ENCODE measurements around the gene NLN. TPM values are rescaled to one million over a fixed set of nuclear protein-coding genes. Genes with fewer than 3 reads are reported as not detected.
A peak's percentile ranks its signal among the peaks of the same experiment; 100 is the strongest.
"Not testable (repeated sequence)": the region's sequence is repeated elsewhere in the genome, so short reads cannot be mapped to it uniquely, and the experiment has no call there.

Gene NLN
- total RNA-seq, 1 donor from 2014 or later, result 61.6 TPM

DNA sequence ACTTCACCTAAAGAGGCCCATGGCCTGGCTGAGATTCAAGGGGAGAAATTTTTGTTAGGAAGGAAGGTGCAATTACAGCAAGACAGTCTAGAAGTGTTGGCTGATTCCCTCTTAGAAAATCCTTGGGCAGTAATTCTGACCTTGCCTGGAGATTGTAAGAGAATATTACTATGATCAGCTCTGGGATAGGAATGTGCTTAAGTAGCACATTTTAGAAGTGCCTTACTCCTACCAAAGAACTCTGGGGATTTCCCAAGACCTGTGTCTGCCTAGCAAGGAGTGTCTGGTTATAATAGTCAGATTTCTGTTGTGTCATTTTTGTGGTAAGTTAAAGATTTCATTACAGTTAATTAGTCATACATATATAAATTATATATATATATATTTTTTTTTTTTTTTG, 52.3 kb downstream of the NLN start:
- DNase-seq, result no peak

DNA sequence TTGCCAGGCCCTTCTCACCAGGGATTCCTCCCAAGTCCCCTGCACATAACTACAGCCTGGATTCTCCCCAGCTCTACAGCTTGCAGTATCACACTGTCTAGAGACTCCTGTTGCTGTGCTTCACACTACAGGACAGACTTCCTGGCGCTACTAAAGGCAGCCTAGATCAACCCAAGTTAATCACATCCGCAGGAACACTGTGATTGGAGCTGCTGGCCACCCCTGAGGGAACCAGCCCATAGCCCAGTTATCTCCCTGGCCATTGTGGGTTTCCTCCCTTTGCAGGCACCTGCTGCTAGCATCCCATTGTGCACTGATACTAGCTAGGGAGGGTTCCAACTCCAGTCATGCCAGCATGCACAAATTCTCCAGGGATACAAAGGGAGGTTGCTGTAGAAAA, 53.5 kb downstream of the NLN start:
- no peak for DNase-seq

DNA sequence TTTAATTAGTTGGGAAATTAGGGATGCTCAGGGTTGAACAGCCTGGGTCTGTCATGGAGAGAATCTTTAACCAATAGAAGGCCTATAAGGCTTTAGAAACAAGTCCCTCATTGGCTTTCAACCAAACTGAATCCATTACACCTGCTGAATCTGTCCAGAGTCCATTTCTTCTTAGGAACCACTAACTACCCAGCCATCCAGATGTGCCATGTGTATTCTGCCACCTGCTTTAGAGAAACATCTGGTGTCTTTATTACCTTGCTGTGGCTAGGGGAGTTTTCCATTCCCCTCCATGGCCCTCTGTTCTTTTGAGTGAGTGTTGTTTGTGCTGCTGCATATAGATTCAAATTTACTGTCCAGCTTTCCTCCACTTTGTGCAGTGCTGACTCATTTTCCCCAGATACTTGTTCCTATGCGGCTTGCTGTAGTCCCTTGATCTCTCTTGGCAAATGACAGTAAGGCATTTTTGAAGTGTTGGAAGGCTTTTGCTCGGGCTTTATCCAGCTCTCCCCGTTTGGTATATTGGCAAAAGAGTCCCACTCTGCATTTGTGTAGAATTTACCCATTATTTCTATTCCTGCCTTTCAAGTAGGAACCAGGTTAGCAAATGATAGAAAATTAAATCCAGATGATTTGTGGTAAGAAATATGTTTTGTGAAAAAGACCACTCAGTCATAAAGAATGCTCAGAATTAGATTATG, 54.6 kb downstream of the NLN start:
- no peak for DNase-seq

DNA sequence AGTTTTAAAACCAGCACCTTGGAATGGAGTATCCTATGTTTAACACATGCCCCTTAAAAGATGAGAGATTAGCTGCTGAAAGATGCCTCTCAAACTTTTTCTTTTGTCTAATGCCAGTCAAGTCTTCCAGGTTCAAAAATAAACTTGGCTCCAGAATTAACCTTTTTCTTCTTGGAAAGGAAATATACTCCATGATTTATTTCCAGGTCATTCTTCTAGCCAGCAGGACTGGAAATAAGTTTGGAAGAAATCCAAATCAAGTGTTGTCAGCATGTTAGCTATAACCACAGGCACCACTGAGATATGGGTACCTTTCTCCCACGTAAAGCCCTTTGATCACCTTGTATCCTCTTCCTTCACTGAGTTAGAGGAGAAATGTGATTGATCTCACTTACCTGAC, 56.1 kb downstream of the NLN start:
- DNase-seq, result no peak

DNA sequence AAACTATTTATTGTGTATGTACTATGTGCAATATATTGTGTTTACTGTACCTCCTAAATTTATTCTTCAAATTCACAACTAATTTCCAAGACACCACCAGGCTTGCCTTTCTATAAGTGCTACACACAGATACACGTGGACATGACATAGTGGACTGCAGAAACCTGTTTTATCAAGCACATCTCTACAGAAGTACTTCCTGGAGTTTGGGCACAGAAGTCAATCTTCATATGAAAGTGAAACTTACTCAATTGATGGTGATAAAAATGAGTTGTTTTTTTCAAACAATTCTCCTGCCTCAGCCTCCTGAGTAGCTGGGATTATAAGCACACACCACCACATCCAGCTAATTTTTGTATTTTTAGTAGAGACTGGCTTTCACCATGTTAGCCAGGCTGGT, 57.6 kb downstream of the NLN start:
- no peak for DNase-seq

DNA sequence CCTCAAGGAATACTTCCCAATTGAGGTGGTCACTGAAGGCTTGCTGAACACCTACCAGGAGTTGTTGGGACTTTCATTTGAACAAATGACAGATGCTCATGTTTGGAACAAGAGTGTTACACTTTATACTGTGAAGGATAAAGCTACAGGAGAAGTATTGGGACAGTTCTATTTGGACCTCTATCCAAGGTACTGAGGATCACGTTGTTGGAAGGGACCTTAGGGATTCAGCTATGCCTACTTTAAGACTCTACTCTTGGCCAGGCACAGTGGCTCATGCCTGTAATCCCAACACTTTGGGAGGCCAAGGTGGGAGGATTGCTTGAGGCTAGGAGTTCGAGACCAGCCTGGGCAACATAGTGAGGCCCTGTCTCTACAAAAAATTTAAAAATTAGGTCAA, 66.3 kb downstream of the NLN start:
- DNase-seq, result not testable (repeated sequence)

DNA sequence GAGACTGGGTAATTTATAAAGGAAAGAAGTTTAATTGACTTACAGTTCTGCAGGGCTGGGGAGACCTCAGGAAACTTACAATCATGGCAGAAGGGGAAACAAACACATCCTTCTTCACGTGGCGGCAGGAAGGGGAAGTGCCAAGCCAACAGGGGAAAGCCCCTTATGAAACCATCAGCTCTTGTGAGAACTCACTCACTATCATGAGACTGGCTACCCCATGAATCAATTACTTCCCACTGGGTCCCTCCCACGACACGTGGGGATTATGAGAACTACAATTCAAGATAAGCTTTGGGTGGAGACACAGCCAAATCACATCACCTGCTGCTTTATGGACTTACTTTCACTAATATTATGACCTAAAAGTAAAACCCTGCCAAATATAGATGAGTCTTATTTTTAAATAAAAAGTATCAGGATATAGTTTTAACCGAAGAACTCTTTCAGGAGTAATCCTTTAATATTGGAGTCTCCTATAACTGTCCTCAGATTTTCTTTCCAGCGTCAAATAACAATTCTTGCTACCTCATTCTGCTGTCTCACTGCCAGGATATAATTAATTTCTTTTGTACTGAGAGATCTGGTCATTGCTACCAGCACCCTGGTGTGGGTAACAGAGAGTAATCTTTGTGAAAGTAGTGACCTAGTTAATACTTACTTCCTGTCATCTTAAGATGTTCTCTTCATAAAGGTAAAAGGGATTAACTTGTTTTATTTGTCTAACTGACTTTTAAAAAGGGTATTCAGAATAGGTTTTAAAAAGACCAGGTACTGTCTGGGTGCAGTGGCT, 68.6 kb downstream of the NLN start:
- DNase-seq, result no peak

DNA sequence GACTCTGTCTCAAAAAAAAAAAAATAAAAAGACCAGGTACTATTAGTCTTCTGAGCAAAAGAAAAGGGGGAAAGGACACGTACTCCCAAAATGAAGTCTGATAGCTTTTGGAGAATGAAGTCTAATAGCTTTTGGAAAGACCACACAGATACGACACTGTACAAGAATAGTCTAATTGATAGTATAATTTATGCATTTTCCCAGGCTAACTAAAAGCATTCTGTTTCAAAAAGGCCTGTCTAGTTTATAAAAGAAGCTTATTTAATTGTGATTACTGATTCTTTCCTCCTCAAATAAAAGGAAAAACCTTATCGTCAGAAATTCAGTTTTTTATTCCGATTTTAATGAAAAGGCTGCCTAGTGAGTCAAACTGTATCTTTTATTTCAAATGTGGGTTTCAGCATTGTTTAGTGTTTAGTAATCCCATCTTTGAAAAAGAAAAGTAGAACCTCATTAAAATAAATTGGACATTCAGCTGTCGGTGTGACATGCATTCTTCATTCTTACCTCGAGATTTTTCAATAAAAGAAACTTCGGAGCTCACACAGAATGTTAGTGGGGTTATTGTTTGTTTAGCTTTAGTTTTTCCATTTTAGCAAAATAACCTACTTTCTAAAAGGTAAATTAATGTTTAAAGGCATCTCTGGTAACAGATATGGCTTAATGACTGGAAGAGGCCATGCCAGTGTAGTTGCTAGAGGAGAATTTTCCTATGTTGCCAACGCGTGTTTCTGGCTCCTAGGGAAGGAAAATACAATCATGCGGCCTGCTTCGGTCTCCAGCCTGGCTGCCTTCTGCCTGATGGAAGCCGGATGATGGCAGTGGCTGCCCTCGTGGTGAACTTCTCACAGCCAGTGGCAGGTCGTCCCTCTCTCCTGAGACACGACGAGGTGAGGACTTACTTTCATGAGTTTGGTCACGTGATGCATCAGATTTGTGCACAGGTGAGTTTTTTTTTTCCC, 70.0 kb downstream of the NLN start:
- peak; percentile 22 for DNase-seq

DNA sequence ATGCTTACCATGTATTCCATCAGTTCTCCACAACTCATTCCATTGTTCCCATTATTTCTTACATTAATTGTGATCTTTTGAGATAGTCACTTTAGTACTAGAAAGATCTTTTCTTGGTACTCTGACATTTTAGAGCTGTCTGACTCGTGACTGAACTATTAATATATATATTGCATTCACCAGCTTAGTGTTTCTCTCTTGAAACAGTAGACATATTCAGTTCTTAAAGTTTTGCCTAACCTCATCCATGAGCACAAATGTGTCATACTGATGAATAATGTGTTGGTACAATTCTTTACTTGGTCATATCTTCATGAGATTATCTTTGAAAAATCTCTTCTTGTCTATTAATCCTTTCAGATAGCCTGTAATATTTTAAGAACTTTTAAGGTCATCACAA, 74.3 kb downstream of the NLN start:
- DNase-seq, result no peak

DNA sequence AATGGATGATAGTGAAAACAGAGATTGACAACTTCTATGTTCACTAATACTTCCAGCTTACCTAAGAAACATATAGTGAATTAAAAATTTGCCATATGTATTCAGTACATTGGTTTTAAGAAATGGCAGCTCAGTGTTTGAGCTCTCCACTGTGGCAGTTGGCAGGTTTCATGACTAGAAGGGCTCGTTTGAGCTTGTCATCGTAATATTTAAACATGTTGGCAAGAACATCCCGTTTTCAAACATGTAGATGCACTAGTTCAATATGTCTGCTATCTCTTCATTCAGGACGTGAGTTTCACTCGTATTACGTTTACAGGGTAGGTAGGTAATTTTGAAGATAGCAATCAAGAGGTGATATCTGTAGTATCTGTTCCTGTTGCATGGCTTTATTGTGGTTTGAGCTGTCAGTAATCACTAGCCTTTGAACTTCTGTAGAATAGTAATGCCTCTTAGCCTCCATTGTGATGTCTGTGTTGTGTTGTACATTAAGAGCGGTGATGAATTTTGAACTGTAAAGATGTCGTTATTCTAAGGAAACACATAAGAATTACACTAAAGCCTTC, 74.8 kb downstream of the NLN start:
- no peak for DNase-seq

DNA sequence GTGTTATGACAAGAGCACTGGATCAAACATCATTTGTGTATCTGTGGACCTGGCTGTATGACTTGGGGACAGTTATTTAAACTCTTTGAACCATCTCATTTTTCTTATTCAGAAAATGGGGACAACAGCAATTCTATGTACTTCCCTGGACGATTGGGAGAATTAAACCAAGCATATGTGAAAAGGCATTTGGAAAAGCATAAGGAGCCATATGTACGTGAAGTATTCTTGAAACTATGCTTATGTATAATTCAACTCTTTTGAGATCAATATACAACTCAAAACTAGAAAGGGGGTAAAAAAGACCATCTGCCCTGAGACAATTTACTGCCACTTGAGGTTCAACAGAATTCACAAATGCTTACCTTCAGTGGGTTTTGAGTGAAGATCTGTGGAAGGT, 75.5 kb downstream of the NLN start:
- DNase-seq, result no peak

DNA sequence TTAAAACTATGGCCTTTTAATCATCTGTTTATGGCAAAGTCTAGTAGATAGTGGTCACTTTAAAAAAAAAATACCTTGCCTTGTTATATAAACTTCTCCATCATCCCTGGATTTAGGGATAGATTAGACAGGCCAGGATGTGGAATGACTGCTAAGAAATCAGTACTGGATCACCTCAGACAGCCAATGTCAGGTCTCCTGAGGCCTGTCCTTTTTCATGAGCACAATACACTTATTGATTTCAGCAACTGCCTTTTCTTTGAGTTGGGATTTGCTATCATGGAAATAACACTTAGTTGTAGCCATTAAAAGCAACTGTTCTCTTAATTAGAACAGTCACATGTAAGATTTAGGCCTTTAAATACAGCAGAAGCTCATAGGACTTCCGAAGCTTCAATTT, 77.9 kb downstream of the NLN start:
- DNase-seq, result no peak

DNA sequence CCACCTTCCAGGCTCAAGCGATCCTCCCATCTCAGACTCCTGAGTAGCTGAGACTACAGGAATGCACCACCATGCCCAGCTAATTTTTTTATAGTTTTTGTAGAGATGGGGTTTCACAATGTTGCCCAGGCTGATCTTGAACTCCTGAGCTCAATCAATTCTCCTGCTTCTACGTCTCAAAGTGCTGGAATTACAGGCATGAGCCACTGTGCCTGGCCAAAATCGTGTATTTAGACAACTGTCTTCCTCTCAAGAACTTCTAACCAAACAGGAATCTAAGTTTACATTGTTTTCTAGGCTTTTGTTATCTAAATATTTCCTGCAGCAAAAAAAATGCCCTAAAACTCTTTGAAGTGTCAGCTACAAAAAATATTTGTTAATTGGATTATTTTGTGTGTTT, 78.8 kb downstream of the NLN start:
- no peak for DNase-seq

DNA sequence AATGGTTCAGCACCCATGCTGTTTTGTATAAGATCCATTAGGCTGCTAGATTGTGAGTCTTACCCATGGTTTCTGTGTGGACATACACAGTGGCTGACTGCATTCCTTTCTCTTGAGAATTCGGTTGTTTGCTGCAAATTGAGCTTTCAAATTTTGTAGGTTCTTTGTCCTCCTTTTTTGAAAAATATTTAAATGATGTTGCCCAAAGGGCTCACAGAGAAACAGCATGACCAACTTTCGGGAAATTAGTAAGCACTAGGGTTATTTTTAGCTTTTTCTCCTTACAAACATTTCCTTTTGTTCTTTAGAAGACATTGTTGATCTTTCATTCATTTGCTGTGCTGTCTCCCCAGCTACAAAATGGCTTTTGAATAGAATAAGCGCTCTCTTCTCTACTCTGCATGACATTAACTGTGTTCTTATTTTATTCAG, 79.4 kb downstream of the NLN start:
- DNase-seq, result no peak

DNA sequence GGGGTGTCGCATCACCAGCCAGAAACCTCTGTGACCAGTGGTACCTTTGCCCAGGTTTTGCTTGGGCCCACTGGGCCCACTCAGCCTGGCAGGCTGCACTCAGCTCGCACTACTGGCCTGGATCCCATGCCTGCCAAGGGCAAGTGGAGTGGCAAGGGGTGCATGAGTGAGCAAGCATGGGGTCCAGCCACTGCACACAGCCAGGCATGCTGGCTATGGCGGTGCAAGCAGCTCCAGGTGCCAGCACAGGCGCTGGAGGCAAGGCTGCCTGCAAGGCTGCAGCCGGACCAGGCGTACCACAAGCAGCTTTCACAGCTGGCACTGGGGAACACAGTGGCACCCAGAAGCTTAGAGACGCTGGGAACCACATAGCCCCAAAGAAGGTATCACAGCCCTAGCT, 80.1 kb downstream of the NLN start:
- DNase-seq, result no peak

DNA sequence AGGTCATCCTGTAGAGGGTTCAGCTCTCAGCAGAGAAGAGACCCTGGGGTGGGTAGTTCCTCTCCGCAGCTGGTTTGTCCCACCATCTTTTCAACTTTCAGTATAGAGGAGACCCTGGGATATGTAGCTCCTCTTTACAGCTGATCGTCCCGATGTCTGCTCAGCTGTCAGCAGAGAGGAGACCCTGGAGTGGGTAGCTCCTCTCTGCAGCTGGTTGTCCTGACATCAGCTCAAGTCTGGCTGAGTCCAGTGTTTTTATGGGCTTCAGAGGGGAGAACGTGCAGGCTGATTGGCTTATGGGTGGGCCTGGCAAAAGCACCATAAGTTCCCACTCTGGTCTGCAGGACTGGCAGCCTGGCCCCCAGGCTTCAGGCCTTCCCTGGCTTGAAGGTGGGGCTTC, 80.8 kb downstream of the NLN start:
- no peak for DNase-seq

DNA sequence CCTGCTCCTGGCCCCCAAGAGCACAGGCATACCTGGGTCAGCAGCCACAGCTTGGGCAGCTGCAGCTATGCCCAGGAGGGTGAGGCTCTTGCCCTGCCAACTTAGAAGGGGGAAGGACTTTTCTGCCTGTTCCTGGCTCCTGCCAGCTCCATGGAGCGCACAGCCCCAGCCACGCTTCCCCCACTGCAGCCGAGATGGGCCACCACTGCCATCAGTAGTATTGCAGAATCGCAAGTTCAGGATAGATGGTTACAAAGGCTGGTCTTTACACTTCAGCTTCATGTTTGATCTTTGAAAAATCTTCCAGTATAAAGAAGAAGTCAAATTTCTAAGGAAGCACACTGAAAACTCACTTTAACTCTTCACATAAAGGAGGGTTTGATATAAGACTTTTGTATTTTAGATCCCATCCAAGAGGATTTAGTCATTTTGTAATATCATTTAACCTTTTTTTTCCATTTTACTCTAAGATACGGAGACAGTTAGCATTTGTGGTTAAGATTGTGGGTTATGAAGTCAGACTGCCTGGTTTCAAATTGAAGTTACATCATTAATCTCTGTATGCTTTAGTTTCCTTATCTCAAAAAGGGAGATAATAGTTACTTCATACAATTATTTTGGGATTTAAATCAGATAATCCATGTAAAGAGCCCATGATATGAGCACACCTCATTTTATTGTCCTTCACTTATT, 81.8 kb downstream of the NLN start:
- DNase-seq, result no peak

DNA sequence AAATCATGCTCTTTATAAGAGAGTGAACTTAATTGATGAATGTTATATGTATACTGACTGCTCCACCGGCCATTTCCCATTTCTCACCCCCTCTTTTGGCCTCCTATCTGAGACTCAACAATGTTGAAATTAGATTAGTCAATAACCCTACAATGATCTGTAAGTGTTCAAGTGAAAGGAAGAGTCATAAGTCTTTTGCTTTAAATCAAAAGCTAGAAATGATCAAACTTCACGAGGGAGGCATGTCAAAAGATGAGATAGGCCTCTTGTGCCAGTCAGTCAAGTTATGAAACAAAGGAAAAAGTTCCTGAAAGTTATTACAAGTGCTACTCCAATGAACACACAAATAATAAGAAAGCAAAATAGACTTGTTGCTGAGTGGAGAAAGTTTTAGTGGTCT, 83.1 kb downstream of the NLN start:
- DNase-seq, result no peak

DNA sequence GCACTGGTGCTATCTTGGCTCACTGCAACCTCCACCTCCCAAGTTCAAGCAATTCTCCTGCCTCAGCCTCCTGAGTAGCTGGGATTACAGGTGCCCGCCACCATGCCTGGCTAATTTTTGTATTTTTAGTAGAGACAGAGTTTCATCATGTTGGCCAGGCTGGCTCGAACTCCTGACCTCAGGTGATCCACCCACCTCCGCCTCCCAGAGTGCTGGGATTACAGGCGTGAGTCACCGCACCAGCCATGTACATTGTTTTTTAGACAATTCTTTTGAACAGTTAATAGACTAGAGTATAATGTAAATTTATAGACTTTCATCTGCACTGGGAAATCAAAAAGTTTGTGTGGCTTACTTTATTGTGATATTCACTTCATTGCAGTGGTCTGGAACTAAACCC, 85.5 kb downstream of the NLN start:
- DNase-seq, result not testable (repeated sequence)

DNA sequence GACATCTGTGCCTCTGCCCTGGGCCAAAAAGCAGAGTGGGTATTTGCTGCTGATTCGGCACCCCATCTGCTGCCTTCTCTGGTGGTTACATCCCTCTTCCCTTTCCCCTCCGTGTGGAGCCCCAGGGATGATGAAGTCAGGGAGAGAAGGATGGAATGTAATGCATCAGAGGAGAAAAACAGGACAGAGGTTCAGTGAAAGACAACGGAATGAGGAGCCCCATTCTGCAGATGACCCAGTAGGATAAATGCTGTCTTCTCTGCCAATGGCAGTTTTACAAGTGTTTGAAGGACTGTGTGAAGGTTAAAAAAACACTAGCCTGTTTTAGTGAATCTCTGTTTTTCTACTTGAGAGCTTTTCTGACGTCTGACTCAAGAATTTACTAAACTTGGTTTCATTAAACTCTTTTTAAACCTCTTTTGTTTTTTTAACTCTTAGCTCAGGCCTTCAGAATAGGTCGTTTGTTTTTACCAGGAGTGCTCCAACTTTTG, 86.3 kb downstream of the NLN start:
- DNase-seq, result no peak

DNA sequence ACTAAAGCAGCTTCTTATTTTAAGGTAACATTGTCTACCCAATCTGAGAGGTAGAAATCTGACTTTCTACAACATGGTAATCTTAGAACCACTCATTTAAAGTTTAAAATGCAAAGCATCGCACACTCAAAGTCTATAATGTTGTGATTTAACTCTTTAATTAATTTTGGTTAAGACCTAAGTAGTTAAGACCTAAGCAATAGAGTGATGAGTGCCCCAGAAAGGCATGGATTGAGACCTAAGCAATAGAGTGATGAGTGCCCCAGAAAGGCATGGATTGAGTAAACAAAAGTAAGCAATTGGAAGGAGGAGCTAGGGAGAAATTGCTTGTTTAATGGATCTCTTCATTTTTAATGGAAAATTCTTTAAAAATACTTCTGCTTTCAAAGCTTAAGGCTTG, 86.8 kb downstream of the NLN start:
- DNase-seq, result no peak

All from occipital lobe (tissue), 2 donors.